GM21381 (cell line): Measurements from ENCODE around the gene GCSAML.

Source experiments
- ATAC-seq: cut with Tn5 transposase; IDR thresholded peaks from one replicate; pipeline ENCODE4 v1.9.1; 2021; ENCODE audit warnings: mild to moderate bottlenecking, moderate library complexity; ENCODE audit not compliant: unreplicated experiment

The GCSAML gene

DNA sequence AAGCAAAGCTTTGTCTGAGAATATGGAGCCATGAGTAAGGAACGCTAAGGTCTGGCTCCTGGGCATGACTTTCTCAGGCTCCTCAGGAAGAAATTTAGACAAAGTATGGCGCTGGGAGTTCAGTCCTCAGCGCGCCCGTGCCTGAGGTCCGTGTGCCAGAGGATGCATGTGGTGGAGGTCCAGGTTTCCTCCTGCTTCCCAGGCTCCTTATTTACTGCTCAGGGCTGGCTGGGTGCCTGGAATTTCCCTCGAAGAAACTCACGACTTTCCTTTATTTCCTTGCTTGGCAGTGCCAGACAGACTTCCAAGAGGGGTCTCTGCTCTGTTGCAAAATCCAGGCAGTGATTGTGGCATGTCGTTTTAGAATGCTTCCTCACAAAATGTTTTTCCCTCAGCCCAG lies 13.3 kb downstream of the GCSAML start:
- ATAC-seq = no peak

- no peak for ATAC-seq
Measured at GRCh38 chr1:247574236-247574635, 25.3 kb downstream of the GCSAML start.

DNA sequence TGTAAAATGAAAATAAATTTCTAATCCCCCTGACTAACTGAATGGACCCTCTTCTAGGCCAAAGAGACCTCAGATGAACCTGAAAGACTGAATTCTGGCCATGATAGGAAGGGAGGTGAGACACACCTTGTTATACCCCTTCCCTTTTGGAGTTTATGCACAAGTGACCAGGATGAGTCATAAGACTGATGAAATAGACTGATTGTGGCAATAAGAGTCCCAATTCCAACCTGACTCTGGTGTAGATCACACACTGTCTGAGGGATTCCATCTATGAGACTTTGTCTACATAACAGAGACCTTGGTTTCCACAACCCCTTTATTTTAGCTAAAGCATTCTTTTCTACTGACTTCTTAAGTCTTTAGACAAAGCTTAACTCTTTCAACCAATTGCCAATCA lies 25.7 kb downstream of the GCSAML start:
- ATAC-seq = no peak

DNA sequence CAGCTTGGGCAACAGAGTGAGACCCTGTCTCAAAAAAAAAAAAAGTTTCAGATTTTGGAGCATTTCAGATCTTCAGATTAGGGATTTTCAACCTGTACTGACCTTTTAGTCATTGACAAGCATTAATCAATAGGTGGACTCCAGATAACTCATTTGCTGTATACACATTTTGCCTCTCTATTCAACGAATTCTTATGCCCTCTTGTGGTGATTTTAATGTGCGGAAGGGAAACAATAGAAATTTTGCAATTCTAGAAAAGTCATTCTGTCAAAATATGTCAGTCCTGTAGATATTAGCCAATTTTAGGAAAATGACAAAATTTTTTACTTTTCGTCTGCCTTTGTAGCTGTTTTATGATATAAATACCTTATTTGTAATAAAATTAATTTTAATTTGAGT lies 27.6 kb downstream of the GCSAML start:
- ATAC-seq = no peak

GRCh38 chr1:247578946-247579460 lies 30.1 kb downstream of the GCSAML start:
- ATAC-seq = no peak

DNA sequence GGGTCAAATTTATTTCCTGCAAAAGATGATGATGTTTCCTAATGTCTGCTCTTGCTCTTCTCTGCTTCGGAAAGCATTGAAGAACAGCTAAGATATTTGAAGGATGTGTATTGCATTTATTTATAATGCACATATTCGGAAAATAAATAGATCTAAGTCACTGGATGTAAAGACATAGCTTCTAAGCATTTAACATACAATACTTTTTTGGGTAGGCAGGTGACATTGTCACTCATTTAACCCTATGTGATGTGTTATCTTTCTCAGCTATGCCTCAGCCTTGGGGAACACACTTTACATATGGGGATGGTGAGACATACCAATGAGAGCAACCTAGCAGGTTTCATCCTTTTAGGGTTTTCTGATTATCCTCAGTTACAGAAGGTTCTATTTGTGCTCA lies 39.1 kb downstream of the GCSAML start, which contains the start of gene OR2G2:
Gene OR2G2 (plus strand): TSS at position 301 of the 400 bp plus-strand sequence. CDS start 0 bp downstream, at position 301.
- ATAC-seq = no peak

GRCh38 chr1:247605286-247605685 lies 56.4 kb downstream of the GCSAML start, which contains the start of gene OR2G3:
TSS of gene OR2G3 (plus strand) at chr1:247605586. CDS start at chr1:247605586, 0 bp downstream.
- no peak for ATAC-seq

- no peak for ATAC-seq
Measured at GRCh38 chr1:247613405-247613804, 64.5 kb downstream of the GCSAML start.

GRCh38 chr1:247614625-247615024 lies 65.7 kb downstream of the GCSAML start:
- no peak for ATAC-seq
